ENCODE results near the gene MGST3.

DNA sequence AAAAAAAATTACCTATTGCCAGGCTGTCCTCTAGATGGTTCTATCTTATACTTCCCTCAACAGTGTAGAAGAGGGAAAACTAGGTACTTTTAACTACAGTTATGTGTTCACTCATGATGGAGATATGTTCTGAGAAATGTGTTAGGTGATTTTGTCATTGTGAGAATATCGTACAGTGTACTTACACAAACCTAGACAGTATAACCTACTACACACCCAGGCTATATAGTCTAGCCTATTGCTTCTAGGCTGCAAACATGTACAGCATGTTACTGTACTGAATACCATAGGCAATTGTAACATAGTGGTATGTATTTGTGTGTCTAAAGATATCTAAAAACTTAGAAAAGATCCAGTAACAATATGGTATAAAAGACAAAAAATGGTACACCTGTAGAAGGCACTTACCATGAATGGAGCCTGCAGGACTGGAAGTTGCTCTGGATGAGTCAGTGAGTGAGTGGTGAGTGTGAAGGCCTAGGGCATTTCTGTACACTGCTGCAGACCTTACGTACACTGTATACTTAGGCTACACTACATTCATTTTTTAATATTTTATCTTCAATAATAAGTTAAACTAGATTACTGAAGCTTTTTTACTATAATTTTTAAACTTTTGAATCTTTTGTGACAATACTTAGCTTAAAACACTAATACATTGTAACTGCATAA, 13.2 kb downstream of the MGST3 start:
- TF ChIP-seq, protein P1, sequence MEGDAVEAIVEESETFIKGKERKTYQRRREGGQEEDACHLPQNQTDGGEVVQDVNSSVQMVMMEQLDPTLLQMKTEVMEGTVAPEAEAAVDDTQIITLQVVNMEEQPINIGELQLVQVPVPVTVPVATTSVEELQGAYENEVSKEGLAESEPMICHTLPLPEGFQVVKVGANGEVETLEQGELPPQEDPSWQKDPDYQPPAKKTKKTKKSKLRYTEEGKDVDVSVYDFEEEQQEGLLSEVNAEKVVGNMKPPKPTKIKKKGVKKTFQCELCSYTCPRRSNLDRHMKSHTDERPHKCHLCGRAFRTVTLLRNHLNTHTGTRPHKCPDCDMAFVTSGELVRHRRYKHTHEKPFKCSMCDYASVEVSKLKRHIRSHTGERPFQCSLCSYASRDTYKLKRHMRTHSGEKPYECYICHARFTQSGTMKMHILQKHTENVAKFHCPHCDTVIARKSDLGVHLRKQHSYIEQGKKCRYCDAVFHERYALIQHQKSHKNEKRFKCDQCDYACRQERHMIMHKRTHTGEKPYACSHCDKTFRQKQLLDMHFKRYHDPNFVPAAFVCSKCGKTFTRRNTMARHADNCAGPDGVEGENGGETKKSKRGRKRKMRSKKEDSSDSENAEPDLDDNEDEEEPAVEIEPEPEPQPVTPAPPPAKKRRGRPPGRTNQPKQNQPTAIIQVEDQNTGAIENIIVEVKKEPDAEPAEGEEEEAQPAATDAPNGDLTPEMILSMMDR (IDR thresholded peaks at IDR 0.05): no peak
- no peak for TF ChIP-seq POLR2A (IDR thresholded peaks at IDR 0.05; ENCODE audit: low read depth)
- TF ChIP-seq POLR2AphosphoS5 (IDR thresholded peaks at IDR 0.05): no peak
- no peak for TF ChIP-seq EP300 (IDR thresholded peaks at IDR 0.05)
